NCI-H1417 treated with DMSO at 0.1 percent for 48 hours (cell line): ENCODE measurements around the gene TRIM56.
"Not testable (repeated sequence)": the region's sequence is repeated elsewhere in the genome, so short reads cannot be mapped to it uniquely, and the experiment has no call there.

ENCODE experiments used
- DNase-seq: peaks from one replicate; lab custom pipeline; 2025; lab: John Stamatoyannopoulos, UW

The TRIM56 gene

DNA sequence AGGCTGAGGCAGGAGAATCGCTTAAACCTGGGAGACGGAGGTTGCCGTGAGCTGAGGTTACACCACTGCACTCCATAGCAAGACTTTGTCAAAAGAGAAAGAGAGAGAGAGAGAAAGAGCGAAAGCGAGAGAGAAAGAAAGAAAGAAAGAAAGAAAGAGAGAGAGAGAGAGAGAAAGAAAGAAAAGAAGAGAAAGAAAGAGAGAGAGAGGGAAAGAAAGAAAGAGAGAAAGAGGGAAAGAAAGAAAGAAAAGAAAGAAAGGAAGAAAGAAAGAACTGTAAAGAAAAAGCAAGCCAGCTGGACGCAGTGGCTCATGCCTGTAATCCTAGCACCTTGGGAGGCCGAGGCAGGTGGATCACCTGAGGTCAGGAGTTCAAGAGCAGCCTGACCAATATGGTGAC is 27.9 kb downstream of the TRIM56 start:
- DNase-seq: not testable (repeated sequence)

DNA sequence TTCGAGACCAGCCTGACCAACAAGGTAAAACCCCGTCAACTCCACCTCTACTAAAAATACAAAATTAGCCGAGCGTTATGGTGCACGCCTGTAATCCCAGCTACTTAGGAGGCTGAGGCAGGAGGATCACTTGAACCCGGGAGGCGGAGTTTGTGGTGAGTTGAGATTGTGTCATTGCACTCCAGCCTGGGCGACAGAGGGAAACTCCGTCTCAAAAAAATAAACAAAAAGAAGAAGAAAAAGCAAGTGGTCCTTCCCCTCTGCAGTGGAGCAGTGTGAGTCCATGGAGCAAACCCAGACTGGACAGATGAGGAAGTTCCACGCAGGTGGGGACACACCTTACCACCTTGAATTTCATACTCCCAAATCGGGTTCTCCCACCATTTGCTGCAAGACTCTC is 28.6 kb downstream of the TRIM56 start:
- no peak for DNase-seq

DNA sequence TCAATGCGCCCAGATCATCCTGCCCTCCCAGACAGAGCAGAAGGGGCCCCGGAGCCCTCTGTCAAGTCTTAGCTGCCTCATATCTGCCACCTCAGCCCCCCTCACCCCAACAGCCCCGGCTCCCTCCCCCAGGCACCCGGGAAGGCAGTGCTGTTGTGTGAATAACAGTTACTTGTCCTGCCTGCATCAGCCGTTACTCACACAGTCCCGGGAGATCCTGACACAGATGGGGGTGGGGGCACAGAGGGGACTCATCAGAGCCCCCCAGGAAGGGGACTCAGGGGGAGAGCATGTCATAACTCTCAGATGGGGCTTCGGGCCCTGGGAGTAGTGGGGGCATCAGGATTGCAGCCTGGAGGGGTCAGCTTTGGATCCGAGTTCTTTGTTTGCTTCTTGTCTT is 29.2 kb downstream of the TRIM56 start:
- DNase-seq: no peak

DNA sequence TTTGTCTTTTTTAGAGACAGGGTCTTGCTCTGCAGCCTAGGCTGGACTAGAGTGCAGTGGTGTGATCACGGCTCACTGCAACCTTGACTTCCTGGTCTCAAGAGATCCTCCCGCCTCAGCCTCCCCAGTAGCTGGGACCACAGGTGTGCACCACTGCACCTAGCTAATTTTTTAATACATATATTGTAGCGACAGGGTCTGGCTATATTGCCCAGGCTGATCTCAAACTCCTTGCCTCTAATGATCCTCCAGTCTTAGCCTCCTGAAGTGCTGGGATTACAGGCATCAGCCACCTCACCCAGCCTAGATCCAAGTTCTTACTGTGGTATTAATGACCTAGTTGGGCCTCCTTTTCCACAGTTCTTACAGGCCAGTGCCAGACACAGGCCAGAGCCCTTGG is 29.9 kb downstream of the TRIM56 start:
- DNase-seq: no peak

DNA sequence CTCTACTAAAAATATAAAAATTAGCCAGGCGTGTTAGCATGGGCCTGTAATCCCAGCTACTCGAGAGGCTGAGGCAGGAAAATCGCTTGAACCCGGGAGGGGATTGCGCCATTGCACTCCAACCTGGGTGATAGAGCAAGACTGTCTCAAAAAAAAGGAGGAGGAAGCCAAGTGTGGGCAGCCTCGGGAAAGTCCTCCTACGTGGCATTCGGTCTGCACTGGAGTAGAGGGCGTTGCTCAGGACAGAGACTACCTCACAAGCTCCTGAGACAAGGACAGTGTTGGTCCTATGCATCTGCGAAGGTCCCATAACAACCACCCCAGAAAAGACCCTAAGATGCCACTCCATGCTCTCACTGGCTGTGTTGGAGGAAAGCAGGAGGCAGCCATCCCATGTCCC is 31.6 kb downstream of the TRIM56 start:
- no peak for DNase-seq

DNA sequence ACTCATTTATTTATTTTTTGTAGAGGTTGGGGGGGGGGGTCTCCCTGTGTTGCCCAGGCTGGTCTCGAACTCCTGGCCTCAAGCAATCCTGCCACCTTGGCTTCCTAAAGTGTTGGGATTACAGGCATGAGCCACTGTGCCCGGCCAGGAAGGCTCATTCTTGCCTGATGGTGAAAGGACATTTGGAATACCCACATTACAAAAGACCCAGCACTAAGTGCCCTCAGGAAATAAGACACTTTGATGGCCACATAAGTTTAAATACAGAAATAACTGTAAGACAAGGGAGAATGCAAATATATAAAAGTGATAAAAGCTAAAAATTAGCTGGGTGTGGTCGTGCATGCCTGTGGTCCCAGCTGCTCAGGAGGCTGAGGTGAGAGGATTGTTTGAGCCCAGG is 33.6 kb downstream of the TRIM56 start:
- no peak for DNase-seq

DNA sequence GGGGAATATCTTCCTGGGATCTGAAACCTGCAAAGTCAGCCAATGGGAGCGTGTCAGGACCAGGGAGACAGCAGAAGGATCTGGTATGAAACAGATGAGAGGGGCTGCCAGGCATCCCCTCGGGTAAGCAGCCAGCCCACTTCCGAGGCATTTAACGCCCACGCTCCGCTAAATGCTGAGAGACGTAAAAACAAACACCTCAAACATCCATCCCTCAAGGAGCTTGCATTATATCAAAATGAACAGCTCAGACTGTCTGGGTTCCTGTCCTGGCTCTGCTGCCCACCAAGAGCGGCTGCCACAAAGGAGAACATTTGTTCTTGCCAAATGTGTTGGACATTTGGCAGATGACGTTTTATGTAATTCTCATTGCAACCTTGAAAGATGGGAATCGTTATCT is 34.6 kb downstream of the TRIM56 start:
- DNase-seq: no peak

DNA sequence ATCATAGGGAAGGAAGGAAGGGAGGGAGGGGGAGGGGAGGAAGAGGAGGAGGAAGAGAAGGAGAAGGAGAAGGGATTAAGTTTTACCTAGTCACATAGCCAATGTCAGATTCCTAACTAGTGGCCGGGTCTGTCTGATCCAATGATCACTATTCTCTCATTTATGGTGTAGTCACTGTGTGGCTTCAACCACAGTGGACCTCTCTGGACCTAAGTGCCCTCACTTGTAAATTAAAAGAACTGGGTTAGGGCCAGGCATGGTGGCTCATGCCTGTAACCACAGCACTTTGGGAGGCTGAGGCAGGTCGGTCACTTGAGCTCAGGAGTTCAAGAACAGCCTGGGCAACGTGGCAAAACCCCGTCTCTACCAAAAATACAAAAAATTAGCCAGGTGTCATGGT is 35.0 kb downstream of the TRIM56 start:
- no peak for DNase-seq

DNA sequence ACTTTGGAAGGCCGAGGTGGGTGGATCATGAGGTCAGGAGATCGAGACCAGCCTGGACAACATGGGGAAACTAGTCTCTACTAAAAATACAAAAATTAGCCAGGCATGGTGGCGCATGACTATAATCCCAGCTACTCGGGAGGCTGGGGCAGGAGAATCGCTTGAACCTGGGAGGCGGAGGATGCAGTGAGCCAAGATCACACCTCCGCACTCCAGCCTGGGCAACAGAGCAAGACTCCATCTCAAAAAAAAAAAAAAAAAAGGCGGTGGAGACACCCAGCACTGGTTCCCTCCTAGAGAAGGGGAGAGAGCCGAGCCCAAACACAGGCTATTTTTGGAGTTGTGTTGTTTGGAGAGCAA is 36.3 kb downstream of the TRIM56 start:
- DNase-seq: not testable (repeated sequence)

DNA sequence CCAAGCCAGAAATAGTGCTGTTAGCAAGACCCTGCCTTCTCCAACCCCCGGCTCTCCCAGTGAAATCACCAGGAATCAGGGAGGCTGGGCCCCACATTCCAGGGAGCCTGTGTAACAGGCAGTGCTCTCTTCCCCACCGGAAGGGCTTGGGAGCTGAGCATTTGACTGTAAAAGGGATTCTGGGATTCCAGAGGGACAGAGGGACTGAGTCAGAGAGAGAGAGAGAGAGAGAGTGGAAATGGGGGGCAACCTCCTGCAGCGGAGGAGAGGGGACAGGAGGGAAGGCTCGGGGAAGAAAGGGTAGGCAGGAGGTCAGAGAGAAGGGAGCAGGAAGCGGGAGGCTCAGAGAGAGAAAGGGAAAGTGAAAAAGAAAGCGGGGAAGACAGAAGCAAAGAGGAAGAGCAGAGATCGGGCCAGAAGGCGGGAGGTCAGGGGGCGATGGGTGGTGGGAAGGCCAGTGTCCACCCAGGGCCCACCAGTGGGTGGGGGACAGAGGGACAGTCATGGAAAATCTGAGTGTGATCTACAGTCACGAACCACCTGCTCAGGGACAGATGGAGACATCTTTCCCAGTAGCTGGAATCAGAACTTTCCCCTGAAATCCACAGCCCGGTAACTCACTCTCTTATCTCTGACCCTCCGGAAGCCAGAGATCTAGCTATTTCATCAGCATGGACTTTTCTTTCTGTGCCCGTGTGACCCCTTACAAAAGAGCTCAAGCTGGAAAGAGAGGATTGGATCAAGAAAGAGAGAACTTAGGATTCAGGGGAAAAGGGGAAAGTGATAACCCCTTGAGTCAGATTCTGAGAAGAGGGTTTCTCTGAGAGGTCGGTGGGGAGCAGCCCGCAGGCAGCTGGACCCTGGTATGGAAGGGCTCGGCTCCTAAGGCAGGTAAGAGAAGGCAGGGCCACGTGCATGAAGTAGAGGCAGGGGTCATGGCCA is 37.0 kb downstream of the TRIM56 start:
- no peak for DNase-seq

DNA sequence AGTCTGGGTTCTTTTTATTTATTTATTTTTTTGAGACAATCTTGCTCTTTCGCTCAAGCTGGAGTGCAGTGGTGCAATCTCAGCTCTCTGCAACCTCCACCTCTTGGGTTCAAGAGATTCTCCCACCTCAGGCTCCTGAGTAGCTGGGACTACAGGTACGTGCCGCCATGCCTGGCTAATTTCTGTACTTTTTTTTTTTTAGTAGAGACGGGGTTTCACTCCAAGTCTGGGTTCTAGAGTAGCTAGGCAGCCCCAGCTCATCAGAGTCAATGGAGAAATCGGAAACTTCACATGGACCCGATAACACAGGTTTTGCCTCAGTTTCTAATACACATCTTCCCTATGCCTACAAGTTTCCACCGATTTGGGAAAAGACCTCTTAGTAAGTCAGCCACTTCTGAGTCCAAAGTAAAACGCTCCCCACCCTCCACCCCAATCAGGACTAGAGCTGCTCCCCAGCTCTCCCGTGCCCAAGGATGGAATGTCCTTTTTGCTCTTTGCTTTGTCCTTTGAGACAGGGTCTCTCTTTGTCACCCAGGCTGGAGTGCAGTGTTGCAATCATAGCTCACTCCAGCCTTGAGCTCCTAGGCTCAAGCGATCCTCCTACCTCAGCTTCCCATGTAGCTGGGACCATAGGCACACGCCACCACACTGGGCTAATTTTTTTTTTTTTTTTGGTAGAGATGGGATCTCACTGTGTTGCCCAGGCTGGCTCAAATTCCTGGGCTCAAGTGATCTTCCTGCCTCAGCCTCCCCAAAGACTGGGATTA is 37.8 kb downstream of the TRIM56 start:
- DNase-seq: no peak

DNA sequence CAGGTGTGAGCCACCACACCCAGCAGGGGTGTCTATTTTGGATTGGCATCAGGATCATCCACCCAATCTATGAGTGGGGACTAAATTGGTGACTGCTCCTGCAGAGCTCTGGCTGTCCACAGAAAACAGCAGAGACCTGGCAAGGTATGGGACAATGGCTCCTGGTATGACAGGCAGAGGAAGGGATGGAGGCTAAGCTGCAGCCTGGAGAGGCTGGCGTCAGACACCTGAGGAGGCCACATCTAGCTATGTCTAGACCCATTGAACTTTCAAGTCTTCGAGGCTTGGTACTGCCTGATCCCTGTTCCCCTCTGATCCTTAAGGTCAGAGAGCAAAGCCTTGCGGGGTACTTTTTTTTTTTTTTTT is 38.4 kb downstream of the TRIM56 start:
- no peak for DNase-seq

DNA sequence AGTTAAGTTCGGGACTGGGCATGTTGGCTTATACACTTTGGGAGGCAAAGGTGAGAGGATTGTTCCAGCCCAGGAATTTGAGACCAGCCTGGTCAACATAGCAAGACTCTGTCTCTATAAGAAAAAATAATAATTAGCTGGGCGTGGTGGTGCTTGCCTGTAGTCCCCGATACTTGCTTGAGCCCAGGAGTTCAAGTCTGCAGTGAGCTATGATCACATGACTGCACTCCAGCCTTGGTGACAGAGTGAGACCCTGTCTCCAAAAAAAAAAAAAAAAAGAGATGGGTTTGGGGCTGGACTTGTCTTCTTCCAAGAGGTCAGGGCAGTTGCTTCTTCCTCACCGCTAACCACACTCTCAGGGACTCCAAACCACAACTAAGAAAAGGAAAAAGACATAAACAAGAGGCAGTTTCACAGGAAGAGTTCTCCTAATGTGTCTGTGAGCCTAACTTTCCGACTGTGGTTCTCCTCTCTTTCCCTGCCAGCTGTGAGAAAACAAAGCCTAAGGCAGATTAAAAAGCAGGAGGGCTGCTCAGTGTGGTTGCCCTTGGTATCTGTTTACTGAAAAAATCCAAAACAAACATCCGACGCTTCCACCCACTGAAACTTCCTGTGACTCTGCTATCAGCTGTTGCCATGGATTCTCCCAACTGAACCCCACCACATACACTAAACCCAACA is 39.2 kb downstream of the TRIM56 start:
- DNase-seq: no peak

DNA sequence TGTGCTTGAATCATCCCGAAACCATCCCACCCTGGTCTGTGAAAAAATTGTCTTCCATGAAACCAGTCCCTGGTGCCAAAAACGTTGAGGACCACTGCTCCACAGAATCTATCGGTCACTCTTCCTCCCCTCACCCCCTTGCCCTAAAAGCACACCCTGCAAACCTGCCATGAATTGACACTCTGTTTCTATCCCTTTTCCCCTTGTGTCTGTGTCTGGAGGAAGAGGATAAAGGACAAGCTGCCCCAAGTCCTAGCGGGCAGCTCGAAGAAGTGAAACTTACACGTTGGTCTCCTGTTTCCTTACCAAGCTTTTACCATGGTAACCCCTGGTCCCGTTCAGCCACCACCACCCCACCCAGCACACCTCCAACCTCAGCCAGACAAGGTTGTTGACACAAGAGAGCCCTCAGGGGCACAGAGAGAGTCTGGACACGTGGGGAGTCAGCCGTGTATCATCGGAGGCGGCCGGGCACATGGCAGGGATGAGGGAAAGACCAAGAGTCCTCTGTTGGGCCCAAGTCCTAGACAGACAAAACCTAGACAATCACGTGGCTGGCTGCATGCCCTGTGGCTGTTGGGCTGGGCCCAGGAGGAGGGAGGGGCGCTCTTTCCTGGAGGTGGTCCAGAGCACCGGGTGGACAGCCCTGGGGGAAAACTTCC is 40.8 kb downstream of the TRIM56 start:
- no peak for DNase-seq

DNA sequence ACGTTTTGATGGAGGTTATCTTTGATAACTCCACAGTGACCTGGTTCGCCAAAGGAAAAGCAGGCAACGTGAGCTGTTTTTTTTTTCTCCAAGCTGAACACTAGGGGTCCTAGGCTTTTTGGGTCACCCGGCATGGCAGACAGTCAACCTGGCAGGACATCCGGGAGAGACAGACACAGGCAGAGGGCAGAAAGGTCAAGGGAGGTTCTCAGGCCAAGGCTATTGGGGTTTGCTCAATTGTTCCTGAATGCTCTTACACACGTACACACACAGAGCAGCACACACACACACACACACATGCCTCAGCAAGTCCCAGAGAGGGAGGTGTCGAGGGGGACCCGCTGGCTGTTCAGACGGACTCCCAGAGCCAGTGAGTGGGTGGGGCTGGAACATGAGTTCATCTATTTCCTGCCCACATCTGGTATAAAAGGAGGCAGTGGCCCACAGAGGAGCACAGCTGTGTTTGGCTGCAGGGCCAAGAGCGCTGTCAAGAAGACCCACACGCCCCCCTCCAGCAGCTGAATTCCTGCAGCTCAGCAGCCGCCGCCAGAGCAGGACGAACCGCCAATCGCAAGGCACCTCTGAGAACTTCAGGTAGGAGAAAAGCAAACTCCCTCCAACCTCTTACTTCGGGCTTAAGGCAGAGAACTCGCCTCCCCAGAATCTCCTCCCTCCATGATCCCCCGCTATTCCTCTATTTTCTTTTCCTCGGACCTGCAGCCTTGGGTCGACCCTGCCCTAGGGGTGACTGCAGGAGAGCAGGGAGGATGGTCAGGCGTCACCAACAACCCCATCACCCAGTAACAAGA is 41.6 kb downstream of the TRIM56 start, which contains the start of gene SERPINE1:
SERPINE1 (plus strand) TSS at position 454 of the 809 bp plus-strand sequence. CDS start 1,290 bp downstream, outside the sequence.
- no peak for DNase-seq

DNA sequence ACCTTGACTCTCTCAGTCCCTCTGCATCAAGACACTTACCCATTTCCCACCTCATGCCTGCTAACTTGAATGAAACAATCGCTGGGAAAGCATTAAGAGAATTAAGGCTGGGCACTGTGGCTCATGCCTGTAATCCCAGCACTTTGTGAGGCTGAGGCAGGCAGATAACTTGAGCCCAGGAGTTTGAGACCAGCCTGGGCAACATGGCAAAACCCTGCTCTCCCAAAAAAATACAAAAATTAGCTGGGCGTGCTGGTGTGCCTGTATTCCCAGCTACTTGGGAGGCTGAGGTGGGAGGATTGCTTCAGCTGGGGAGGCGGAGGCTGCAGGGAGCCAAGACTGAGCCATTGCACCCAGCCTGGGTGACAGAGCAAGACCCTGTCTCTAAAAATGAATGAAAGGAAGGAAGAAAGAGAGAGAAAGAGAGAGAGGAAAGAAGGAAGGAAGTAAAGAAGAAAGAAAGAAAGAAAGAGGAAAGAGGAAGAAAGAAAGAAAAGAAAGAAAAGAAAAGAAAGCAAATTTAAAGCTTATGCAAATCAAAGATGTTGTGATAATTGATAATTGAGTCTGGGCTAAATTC is 42.3 kb downstream of the TRIM56 start:
- DNase-seq: no peak

DNA sequence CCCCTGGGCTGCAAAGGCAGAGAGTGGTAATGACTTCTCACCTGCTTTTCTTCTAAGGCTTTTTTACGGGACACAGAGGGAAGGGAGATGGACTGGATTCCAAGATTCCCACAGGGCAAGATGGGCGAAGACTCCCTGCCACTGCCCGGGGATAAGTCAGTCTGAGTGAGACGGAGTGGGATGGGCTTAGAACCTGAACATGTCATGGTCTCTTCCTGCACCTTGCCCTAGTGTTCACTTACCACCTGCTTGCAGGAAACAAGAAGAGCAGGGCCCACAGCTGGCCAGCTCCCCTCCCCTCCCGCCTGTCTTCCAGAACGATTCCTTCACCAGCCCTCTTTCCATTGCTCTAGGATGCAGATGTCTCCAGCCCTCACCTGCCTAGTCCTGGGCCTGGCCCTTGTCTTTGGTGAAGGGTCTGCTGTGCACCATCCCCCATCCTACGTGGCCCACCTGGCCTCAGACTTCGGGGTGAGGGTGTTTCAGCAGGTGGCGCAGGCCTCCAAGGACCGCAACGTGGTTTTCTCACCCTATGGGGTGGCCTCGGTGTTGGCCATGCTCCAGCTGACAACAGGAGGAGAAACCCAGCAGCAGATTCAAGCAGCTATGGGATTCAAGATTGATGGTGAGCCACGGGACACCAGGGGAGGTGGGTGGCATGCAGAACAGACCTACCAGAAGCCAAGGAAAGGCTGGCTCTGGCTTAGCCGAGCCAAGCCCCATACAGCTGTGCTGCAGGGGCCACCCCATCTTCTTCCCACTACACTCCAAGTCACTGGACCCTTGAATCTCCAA is 43.0 kb downstream of the TRIM56 start:
- DNase-seq: no peak

DNA sequence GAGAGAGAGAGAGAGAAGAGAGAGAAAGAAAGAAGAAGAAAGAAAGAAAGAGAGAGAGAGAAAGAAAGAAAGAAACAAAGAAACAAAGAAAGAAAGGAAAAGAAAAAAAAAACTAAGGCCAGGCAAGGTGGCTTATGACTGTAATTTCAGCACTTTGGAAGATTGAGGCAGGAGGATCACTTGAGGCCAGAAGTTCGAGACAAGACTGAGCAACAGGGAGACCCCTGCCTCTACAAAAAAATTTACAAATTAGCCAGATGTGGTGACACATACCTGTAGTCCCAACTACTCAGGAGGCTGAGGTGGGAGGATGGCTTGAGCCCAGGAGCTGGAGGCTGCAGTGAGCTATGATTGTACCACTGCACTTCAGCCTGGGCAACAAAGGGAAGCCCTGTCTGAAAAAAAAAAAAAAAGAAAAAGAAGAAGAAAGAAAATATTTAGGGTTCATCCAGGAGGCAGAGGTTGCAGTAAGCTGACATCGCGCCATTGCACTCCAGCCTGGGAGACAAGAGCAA is 44.4 kb downstream of the TRIM56 start:
- DNase-seq: no peak
